HCT116 (cell line): ENCODE results near the gene CCL23.

Experiments used
- CEBPB ChIP-seq: IDR thresholded peaks from 2 replicates; pipeline ENCODE4 v1.6.1; 2012; ENCODE audit warnings: low read depth
- EZH2 ChIP-seq: fragments of 200-600 bp; sonication (generic); IDR thresholded peaks from 2 replicates; pipeline ENCODE4 v1.6.1; 2017; ENCODE audit warnings: antibody characterized with exemption, mixed run types
- EZH2phosphoT487 ChIP-seq: fragments of 200-600 bp; IDR thresholded peaks from 2 replicates; pipeline ENCODE4 v1.6.1; 2018; ENCODE audit warnings: antibody characterized with exemption, borderline replicate concordance
- JUND ChIP-seq: IDR thresholded peaks from 2 replicates; pipeline ENCODE4 v1.6.1; 2012
- POLR2A ChIP-seq: IDR thresholded peaks from 2 replicates; pipeline ENCODE4 v1.7.0; 2011; ENCODE audit warnings: borderline replicate concordance; ENCODE audit not compliant: insufficient read depth, insufficient read length; ENCODE audit errors: extremely low read depth
- RAD21 ChIP-seq: IDR thresholded peaks from 2 replicates; pipeline ENCODE4 v1.6.1; 2012; ENCODE audit warnings: low read depth, mild to moderate bottlenecking
- SIN3A ChIP-seq: IDR thresholded peaks from 2 replicates; pipeline ENCODE4 v1.6.1; 2012; ENCODE audit warnings: low read depth
- SP1 ChIP-seq: IDR thresholded peaks from 2 replicates; pipeline ENCODE4 v1.6.1; 2012; ENCODE audit warnings: low read depth
- SRF ChIP-seq: IDR thresholded peaks from 2 replicates; pipeline ENCODE4 v1.6.1; 2012; ENCODE audit warnings: low read depth
- YY1 ChIP-seq: IDR thresholded peaks from 2 replicates; pipeline ENCODE4 v1.6.1; 2011; ENCODE audit warnings: low read length, low read depth, moderate library complexity, mild to moderate bottlenecking; ENCODE audit not compliant: insufficient replicate concordance; ENCODE audit errors: extremely low read depth
- TF ChIP-seq, protein P1 (sequence below), 3 experiments: fragments of 200-600 bp in 1 of 3; sonication (generic) in 1 of 3; IDR thresholded peaks in 2 of 3; conservative IDR thresholded peaks in 1 of 3; 2 replicates each; pipeline ENCODE4 v1.5.1; 2012 to 2017; ENCODE audit warnings: low read depth in 2 of 3, low read length in 2 of 3, antibody characterized with exemption in 1 of 3, borderline replicate concordance in 1 of 3, control low read depth in 1 of 3, mild to moderate bottlenecking in 1 of 3, mixed read lengths in 1 of 3, mixed run types in 1 of 3, moderate library complexity in 1 of 3; ENCODE audit not compliant: insufficient read depth in 1 of 3
- TF ChIP-seq, protein P2 (sequence below): IDR thresholded peaks from 2 replicates; pipeline ENCODE4 v1.6.1; 2012; ENCODE audit warnings: low read depth
- TF ChIP-seq, protein P3 (sequence below): IDR thresholded peaks from 2 replicates; pipeline ENCODE4 v1.6.1; 2012

DNA sequence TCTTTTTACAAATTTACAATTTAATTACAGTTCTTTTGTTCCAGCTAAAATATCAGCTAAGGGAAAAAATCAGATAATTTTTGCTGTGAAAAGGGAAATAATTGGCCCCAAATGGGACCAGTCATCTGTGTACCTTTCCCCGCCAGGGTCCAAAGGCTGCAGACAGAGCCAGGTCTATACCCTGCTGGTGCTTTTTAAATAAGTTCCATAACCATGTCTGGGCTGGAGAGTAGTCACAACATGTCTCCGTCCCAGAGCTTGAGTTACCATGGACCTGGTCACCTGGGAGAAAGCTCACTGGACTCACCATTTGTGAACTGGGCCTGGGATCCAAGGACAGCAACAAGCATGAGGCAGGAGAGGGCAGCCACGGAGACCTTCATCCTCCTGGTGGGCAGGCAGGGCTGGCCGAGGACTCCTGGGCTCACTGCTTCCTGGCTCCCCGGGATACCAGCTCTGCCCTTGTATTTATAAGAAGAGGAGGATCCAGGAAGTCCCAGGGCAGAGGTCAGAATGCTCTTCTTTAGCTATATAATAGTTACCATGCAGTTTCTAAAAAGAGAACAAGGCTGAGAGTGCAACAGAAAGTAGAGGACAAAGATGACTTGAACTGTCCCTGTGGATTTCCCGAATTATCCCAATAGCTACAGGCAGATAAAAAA, 16.5 kb downstream of the CCL23 start, which contains the start of gene CCL15:
- TF ChIP-seq, protein P1, sequence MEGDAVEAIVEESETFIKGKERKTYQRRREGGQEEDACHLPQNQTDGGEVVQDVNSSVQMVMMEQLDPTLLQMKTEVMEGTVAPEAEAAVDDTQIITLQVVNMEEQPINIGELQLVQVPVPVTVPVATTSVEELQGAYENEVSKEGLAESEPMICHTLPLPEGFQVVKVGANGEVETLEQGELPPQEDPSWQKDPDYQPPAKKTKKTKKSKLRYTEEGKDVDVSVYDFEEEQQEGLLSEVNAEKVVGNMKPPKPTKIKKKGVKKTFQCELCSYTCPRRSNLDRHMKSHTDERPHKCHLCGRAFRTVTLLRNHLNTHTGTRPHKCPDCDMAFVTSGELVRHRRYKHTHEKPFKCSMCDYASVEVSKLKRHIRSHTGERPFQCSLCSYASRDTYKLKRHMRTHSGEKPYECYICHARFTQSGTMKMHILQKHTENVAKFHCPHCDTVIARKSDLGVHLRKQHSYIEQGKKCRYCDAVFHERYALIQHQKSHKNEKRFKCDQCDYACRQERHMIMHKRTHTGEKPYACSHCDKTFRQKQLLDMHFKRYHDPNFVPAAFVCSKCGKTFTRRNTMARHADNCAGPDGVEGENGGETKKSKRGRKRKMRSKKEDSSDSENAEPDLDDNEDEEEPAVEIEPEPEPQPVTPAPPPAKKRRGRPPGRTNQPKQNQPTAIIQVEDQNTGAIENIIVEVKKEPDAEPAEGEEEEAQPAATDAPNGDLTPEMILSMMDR (IDR thresholded peaks at IDR 0.05 in 2 of 3, conservative IDR thresholded peaks at IDR 0.05 in 1 of 3; ENCODE audit: borderline replicate concordance in 1 of 3, insufficient read depth in 1 of 3, low read depth in 2 of 3, low read length in 2 of 3), result no peak
- TF ChIP-seq, protein P2, sequence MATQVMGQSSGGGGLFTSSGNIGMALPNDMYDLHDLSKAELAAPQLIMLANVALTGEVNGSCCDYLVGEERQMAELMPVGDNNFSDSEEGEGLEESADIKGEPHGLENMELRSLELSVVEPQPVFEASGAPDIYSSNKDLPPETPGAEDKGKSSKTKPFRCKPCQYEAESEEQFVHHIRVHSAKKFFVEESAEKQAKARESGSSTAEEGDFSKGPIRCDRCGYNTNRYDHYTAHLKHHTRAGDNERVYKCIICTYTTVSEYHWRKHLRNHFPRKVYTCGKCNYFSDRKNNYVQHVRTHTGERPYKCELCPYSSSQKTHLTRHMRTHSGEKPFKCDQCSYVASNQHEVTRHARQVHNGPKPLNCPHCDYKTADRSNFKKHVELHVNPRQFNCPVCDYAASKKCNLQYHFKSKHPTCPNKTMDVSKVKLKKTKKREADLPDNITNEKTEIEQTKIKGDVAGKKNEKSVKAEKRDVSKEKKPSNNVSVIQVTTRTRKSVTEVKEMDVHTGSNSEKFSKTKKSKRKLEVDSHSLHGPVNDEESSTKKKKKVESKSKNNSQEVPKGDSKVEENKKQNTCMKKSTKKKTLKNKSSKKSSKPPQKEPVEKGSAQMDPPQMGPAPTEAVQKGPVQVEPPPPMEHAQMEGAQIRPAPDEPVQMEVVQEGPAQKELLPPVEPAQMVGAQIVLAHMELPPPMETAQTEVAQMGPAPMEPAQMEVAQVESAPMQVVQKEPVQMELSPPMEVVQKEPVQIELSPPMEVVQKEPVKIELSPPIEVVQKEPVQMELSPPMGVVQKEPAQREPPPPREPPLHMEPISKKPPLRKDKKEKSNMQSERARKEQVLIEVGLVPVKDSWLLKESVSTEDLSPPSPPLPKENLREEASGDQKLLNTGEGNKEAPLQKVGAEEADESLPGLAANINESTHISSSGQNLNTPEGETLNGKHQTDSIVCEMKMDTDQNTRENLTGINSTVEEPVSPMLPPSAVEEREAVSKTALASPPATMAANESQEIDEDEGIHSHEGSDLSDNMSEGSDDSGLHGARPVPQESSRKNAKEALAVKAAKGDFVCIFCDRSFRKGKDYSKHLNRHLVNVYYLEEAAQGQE, result no peak
- no peak for TF ChIP-seq EZH2phosphoT487
- no peak for TF ChIP-seq YY1
- no peak for TF ChIP-seq POLR2A
- no peak for TF ChIP-seq EZH2
- TF ChIP-seq SRF, result no peak
- no peak for TF ChIP-seq SP1
- TF ChIP-seq CEBPB, result no peak
- TF ChIP-seq, protein P3, sequence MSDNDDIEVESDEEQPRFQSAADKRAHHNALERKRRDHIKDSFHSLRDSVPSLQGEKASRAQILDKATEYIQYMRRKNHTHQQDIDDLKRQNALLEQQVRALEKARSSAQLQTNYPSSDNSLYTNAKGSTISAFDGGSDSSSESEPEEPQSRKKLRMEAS, result no peak
- TF ChIP-seq SIN3A, result no peak
- TF ChIP-seq JUND, result no peak
- no peak for TF ChIP-seq RAD21
